Activated CD8-positive, alpha-beta T cell treated with anti-CD3 and anti-CD28 coated beads for 36 hours (primary cell): ENCODE data around the gene CKS1B. TPM values are rescaled to one million over a fixed set of nuclear protein-coding genes. Genes with fewer than 3 reads are reported as not detected.
A peak's percentile ranks its signal among the peaks of the same experiment; 100 is the strongest.

Experiments used
- ATAC-seq: fragments of 200-7000 bp; cut with Tn5 transposase; one replicate; pipeline ENCODE4 v1.10.0; 2021; ENCODE audit warnings: mild to moderate bottlenecking, moderate library complexity
- CTCF ChIA-PET: fragments of 350-600 bp; sonication (Branson Sonifier 250); formaldehyde crosslinking; loops from one replicate; lab custom pipeline; 2021; ENCODE audit warnings: antibody characterized with exemption; lab: Charles Lee
- POLR2A ChIA-PET: fragments of 350-600 bp; sonication (Branson Sonifier 250); formaldehyde crosslinking; loops from one replicate; lab custom pipeline; 2021; ENCODE audit warnings: antibody characterized with exemption; lab: Charles Lee
- DNase-seq: peaks from one replicate; pipeline ENCODE4 v3.0.0-alpha.2; 2020
- H3K27ac Mint-ChIP-seq: one replicate; pipeline ENCODE4 v1.8.0; 2021; ENCODE audit warnings: mild to moderate bottlenecking, mixed read lengths
- H3K27me3 Mint-ChIP-seq: one replicate; pipeline ENCODE4 v1.8.0; 2021; ENCODE audit warnings: mixed read lengths
- H3K36me3 Mint-ChIP-seq: one replicate; pipeline ENCODE4 v1.8.0; 2021; ENCODE audit warnings: low read depth, mixed read lengths
- H3K4me1 Mint-ChIP-seq: one replicate; pipeline ENCODE4 v1.8.0; 2021; ENCODE audit warnings: low read depth, mixed read lengths
- H3K4me3 Mint-ChIP-seq: one replicate; pipeline ENCODE4 v1.8.0; 2021; ENCODE audit warnings: mild to moderate bottlenecking, moderate library complexity, mixed read lengths
- H3K9me3 Mint-ChIP-seq: one replicate; pipeline ENCODE4 v1.8.0; 2021; ENCODE audit warnings: mixed read lengths
- CTCF ChIP-seq: fragments of 200-600 bp; IDR thresholded peaks from one replicate; pipeline ENCODE4 v1.8.0; 2022; ENCODE audit warnings: antibody characterized with exemption, mild to moderate bottlenecking
- intact Hi-C: fragments of 100-400 bp; cut with micrococcal nuclease; formaldehyde crosslinking; loops from one replicate; pipeline ENCODE4 v1.10.0; 2022
- total RNA-seq, 2 experiments: library from RNA; stranded (reverse); gene quantifications; one replicate each; pipeline ENCODE4 v1.2.3, GENCODE V29; 2021

CKS1B gene
- total RNA-seq, 2 experiments from 2014 or later = 172 to 173 TPM

- peak within 1 kb of the TSS; percentile 86 for H3K27ac Mint-ChIP-seq
- no peaks in the 10 kb centered on the region for H3K9me3 Mint-ChIP-seq
- peaks cover 27% of the 10 kb centered on the region for H3K4me1 Mint-ChIP-seq
- ChIA-PET POLR2A (interaction anchor here (0.7 to 6.9 kb wide), 5 partner anchors 9 to 29 kb away, joined by 3 to 55 read pairs (median 11); partner anchors contain the start of genes FLAD1, PBXIP1 and PYGO2), CTCF (interaction anchor here (0.9 to 6.5 kb wide), 12 partner anchors 9 to 91 kb away, joined by 3 to 34 read pairs (median 4); partner anchors contain the start of genes ADAM15, PBXIP1, PMVK and PYGO2)
- no peak for TF ChIP-seq CTCF
- DNase-seq (peak; percentile 54), ATAC-seq (no peak)
- no peaks in the 10 kb centered on the region for H3K27me3 Mint-ChIP-seq
- intact Hi-C loops = loop anchor here (5.0 kb wide), 2 partner anchors 47 to 92 kb away; partner anchors contain the start of gene EFNA4
- H3K4me3 Mint-ChIP-seq = no peak within 1 kb of the TSS
- peaks cover 14% of the 10 kb centered on the region for H3K36me3 Mint-ChIP-seq
These were observed 3.7 kb upstream of the CKS1B start, which contains the start of gene SHC1 for GRCh38 chr1:154970631-154971340. TSS of gene SHC1 (minus strand) at chr1:154970747. CDS start at chr1:154970526, 221 bp downstream.

GRCh38 chr1:154971341-154971998, 3.0 kb upstream of the CKS1B start:
- CTCF ChIA-PET = interaction anchor here (1.0 to 6.5 kb wide), 9 partner anchors 10 to 89 kb away, joined by 3 to 34 read pairs (median 4); partner anchors contain the start of genes ADAM15, PBXIP1, PMVK and PYGO2
- intact Hi-C loops = loop anchor here (5.0 kb wide), 2 partner anchors 46 to 91 kb away; partner anchors contain the start of gene EFNA4
- Mint-ChIP-seq H3K27me3 (no peaks in the 10 kb centered on the region), H3K4me1 (peaks cover 27% of the 10 kb centered on the region), H3K9me3 (no peaks in the 10 kb centered on the region), H3K4me3 (no peak overlapping the region), H3K36me3 (peaks cover 14% of the 10 kb centered on the region), H3K27ac (peak overlapping the region; percentile 86)
- DNase-seq (no peak), ATAC-seq (no peak)
- POLR2A ChIA-PET = interaction anchor here (0.7 to 6.9 kb wide), 6 partner anchors 10 to 28 kb away, joined by 3 to 55 read pairs (median 8); partner anchors contain the start of genes FLAD1, PBXIP1 and PYGO2
- TF ChIP-seq CTCF = no peak

GRCh38 chr1:154972213-154972516, 2.3 kb upstream of the CKS1B start:
- no peak for TF ChIP-seq CTCF
- Mint-ChIP-seq H3K36me3 (peaks cover 14% of the 10 kb centered on the region), H3K4me1 (peaks cover 27% of the 10 kb centered on the region), H3K4me3 (no peak overlapping the region), H3K9me3 (no peaks in the 10 kb centered on the region), H3K27me3 (no peaks in the 10 kb centered on the region), H3K27ac (peak overlapping the region; percentile 67)
- ChIA-PET CTCF (interaction anchor here (1.1 to 6.5 kb wide), 6 partner anchors 10 to 89 kb away, joined by 3 to 34 read pairs (median 4); partner anchors contain the start of gene PYGO2), POLR2A (interaction anchor here (1.1 to 6.9 kb wide), 5 partner anchors 10 to 28 kb away, joined by 5 to 55 read pairs (median 11); partner anchors contain the start of genes FLAD1, PBXIP1 and PYGO2)
- no peak for DNase-seq
- ATAC-seq = no peak
- intact Hi-C loops = loop anchor here (5.0 kb wide), 2 partner anchors 45 to 90 kb away; partner anchors contain the start of gene EFNA4

GRCh38 chr1:154972517-154973343, 1.8 kb upstream of the CKS1B start:
- POLR2A ChIA-PET = interaction anchor here (0.8 to 6.9 kb wide), 8 partner anchors 11 to 29 kb away, joined by 3 to 55 read pairs (median 10); partner anchors contain the start of genes FLAD1, PBXIP1 and PYGO2
- peak overlapping the region; percentile 67 for H3K27ac Mint-ChIP-seq
- TF ChIP-seq CTCF = no peak
- H3K36me3 Mint-ChIP-seq = peaks cover 12% of the 10 kb centered on the region
- H3K4me1 Mint-ChIP-seq = peaks cover 28% of the 10 kb centered on the region
- no peaks in the 10 kb centered on the region for H3K27me3 Mint-ChIP-seq
- no peaks in the 10 kb centered on the region for H3K9me3 Mint-ChIP-seq
- intact Hi-C loops = loop anchor here (5.0 kb wide), 2 partner anchors 45 to 90 kb away; partner anchors contain the start of gene EFNA4
- DNase-seq = peak; percentile 28
- no peak overlapping the region for H3K4me3 Mint-ChIP-seq
- ATAC-seq = no peak
- CTCF ChIA-PET = interaction anchor here (0.8 to 6.5 kb wide), 11 partner anchors 8 to 221 kb away, joined by 3 to 34 read pairs (median 4); partner anchors contain the start of genes PBXIP1, PMVK and PYGO2
